GM19328 (cell line): ENCODE data around the gene RBM22.

ENCODE experiments used
- ATAC-seq: cut with Tn5 transposase; IDR thresholded peaks from one replicate; pipeline ENCODE4 v1.9.1; 2021; ENCODE audit warnings: mild to moderate bottlenecking, moderate library complexity; ENCODE audit not compliant: unreplicated experiment

The RBM22 gene

GRCh38 chr5:150672884-150673275 lies 28.0 kb downstream of the RBM22 start:
- ATAC-seq: no peak

DNA sequence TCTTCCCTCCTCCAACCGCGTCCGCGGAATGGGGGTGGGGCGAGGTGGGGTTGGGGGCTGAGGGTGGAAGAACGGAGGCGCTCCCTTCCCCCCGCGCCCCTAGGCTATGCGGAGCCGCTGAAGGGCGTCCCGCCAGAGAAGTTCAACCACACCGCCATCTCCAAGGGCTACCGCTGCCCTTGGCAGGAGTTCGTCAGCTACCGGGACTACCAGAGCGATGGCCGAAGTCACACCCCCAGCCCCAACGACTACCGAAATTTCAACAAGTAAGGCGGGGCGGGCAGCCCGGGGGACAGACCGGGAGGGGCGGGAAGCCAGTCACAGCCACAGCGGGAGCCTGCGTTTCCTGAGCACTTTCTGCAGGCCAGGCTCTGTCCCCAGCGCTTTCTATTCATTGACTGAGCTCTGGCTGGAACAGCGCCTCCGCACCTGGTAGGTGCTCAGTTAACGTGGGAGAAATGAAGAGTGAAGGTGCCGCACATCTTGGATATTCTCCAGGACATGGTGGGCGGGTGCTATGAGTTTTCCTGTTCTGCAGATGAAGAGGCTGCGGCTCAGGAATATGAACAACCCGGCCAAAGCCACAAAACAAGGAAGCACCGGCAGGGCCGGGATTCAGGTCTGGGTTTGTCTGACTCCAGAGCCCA lies 28.5 kb downstream of the RBM22 start:
- no peak for ATAC-seq

DNA sequence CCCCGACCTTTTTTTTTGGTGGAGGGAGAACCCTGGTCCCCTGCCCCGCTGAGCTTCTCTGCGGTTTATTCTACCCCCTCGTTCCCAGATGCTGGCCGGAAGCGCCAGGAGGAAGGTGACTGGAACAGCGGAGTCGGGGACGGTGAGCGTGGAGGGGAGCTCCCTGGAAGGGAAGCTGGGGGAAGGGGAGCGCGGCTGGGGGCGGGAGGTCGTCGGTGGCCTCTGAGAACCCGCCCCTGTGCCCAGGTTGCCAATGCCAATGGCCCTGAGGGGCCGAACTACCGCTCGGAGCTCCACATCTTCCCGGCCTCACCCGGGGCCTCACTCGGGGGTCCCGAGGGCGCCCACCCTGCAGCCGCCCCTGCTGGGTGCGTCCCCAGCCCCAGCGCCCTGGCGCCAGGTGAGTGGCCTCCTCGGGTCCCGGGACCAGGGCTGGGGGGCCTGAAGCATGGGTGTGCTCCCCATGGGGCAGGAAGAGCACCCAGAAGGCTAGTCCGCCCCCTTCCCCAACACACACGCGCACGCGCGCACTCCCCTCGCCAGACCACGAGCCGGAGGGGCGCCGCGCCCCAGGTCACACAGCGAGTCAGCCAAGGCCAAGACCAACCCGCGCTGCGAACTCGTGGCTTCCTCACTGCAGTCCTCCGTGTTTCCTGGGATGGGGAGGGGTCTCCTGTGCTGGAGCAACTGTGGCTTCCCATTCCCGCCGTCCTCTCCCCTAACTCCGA lies 29.2 kb downstream of the RBM22 start:
- no peak for ATAC-seq

DNA sequence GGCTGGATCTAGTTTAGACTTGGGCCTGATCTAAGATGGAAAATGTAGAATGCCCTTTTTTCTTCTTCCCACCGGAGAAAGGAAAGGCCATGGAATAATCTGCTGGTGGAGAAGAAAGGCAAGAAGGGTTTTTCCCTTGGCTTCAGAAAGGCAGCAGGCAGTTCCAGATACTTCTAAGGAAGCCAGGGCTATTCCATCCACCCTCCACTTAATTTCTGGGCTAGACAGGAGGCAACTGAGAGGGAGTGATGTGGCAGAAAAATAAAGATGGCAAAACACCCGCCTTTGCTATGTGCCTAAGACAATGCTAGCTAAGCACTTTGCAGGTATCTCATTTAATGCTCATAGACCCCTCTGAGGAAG lies 29.9 kb downstream of the RBM22 start:
- no peak for ATAC-seq

DNA sequence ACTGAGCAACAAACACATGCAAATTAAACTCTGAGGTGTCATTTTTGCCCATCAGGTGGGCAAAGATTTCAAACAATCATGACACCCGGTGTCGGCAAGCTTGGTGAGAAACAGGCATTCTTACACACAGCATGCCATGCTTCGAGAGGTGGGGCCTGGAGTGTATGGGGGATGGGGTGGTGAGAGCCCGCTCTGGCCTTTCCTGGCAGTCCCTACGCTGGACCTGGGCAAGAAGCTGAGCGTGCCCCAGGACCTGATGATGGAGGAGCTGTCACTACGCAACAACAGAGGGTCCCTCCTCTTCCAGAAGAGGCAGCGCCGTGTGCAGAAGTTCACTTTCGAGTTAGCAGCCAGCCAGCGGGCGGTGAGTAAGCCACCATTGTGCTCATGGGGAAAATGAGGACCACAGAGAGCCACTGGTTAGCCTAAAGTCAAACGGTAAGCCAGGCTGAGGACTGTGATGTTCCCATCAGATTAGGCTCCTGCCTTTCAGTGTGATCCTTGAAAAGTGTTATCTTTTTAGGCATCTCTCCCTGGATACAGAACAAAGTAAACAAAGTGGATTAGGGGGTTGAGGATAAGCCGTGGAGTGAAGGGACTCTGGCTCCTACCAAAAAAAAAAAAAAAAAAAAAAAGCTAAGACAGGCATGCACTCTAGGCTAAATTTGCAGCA lies 30.5 kb downstream of the RBM22 start:
- ATAC-seq: no peak

GRCh38 chr5:150665044-150665443 lies 35.8 kb downstream of the RBM22 start:
- ATAC-seq: no peak

- no peak for ATAC-seq
Observed at GRCh38 chr5:150663936-150664335, 36.9 kb downstream of the RBM22 start.

DNA sequence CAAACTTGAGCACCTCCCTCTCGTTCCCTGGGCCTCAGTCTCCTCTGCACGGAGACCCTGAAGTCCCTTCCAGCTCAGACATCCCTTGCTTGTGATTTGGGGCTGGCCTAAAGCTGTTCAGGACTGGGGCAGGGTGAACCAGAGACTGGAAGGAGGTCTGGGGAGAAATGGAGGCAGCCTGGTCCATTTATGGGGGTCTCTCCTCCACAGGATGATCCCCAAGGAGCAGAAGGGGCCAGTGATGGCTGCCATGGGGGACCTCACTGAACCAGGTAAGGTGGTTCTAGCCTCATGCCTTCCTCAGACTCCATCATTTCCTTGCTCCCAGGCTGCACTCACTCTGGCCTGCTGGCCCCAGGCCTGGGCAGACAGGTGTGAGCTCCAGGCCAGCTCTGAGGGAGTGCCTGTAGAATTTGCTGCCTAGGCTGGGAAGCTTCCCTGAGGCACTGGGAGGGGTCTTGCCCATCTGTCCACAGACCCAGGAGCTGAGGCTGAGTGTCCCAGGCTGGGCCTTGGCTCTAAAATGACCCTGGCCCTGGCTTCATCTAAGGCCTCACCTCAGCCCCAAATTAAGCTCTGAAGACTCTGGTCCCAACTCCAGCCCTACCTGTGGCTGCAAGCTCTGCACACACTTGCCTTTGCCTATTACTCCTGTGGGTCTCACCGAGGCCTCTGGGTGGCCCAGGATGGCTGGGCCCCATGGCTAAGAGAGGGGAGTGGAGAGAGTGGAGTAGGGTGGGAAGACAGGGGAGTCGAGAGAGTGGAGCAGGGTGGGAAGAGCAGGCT lies 37.9 kb downstream of the RBM22 start:
- no peak for ATAC-seq

DNA sequence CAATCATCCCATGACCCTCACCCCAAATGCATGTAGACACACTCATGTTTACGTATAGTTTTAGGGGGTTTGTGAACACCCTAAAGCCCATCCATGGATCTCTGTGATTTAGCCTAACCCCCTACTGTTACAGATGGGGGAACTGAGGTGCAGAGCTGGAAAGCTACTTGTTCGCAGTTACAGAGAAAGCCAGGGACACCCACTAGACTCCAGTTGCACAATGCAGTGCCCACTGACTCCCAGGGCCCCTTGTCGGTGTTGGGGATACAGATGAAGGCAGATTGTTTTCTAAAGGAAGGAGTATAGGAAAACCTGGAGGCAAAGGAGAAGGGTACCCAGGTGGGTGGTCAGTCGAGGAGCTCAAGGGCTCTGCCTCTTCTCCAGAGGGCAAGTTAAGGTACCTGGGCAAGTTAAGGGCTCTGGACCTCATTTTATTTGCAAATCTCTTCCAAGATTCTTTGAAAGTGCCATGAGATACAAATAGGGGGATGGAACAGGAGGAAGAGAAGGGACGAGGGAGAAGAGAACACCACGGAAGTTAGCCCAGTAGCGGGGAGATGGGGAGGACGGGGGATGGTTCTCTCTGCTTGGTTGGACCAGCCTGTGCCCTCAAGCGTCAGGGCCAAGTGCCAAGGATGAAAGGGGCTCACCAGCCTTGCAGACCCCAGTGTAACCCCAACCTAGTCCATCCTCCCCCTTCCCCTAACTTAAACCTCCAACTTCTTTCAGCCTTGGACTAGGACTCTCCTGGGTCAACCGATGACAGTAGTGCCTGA lies 38.9 kb downstream of the RBM22 start:
- no peak for ATAC-seq

DNA sequence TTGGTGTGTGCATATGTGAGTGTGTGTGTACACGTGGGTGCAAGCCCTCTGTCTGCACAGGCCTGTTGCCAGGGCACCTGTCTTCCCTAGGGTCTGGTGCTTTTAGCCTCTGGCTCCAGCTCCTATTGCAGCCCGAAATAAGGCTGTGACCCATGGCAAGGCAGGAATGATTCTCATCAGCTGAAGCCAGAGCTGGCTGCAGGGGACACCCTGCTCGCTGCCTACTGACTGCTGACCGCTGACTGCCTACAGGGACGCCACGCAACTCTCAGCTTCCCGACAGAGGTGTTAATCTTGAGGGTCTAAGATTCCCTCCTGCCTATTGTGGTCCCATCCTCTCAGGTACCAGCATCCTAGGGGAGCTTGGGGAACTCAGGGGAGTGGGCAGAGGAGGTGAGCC lies 39.8 kb downstream of the RBM22 start, which contains the start of gene MYOZ3:
MYOZ3 (plus strand) TSS at position 166 of the 400 bp plus-strand sequence. CDS start 1,691 bp downstream, outside the sequence.
- no peak for ATAC-seq

DNA sequence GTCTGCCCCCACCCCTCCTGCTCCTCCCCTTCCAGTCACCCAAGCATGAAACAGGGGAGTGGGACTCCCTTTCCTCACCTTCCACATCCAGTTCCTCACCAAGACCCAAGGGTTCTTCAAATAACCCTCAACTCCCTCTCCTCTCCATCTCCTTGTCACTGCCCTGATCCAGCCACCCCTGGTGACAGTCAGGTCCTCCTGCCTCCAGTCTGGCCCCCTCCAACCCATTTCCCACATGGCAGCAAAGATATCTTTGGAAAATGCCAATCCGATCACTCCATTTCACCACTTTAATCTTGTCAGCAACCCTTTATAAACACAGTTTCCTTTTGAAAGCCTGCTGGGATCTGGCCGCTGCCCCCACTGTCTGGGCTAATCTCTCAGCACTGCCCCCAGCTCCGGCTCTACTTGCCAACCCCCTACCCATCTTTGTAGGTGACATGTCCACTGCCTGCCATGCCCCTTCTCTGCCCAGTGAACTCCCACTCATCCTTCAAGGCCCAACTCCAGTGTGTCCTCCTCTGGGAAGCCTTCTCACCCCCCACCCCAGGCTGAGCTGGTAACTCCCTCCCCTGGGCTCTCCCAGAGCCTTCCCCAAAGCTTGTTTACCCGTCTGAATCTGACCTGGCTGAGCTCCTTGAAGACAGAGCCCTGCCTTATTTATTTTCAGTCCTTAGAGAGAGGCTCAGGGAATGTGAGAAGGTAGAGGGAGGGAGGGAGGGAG lies 40.6 kb downstream of the RBM22 start:
- no peak for ATAC-seq

- ATAC-seq: no peak
Observed at GRCh38 chr5:150659360-150660107, 41.3 kb downstream of the RBM22 start.

GRCh38 chr5:150658699-150659265 lies 42.1 kb downstream of the RBM22 start:
- no peak for ATAC-seq

GRCh38 chr5:150658121-150658520 lies 42.7 kb downstream of the RBM22 start:
- no peak for ATAC-seq

DNA sequence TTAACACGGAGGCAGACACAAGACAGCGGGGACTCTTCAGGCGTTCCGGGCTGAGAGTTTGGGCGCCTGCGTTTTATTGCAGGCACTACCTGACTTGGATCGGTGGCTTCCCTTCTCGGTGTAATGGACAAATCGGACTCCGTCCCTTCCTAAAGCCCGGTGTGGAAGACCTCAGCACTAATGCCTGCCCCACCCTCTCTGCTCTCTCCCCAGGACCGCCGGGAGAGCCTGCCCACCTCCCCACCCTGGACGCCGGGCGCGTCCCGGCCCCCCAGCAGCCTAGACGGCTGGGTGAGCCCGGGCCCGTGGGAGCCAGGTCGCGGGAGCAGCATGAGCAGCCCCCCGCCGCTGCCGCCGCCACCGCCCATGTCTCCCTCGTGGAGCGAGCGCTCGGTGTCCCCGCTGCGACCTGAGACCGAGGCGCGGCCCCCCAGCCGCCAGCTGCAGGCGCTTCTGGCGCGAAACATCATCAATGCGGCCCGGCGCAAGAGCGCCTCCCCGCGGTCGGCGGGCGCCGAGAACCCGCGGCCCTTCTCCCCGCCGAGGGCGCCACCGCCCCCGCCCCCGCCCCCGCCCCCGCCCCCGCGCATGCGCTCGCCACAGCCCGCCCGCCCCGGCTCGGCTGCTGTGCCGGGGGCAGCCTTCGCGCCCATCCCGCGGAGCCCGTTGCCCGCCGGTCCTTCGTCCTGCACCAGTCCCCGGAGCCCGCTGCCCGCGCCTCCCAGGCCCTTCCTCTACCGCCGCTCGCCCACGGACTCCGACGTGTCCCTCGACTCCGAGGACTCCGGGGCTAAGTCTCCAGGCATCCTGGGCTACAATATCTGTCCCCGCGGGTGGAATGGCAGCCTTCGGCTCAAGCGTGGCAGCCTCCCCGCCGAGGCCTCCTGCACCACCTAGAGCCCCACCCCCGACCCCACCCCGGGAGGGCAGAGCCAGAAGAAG lies 44.4 kb downstream of the RBM22 start:
- peak; percentile 55 for ATAC-seq

DNA sequence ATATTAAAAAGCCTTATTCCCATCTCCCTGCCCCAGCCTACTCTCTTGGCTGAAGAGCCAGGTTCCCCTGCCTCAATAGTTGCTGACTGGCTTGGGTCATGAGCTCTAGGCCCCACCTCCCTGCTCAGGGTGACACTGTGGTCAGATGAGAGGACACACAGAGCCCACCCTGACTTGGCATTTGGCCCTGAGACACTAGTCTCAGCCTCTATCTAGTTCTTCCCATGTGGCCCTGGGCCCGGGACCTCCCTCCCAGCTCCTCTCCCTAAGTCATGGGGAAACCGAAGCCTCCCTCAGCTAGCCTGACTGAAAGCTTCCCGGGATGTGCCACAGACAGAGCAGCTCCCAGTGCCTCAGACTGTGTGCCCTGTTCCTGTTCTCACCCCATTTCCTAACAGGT lies 45.6 kb downstream of the RBM22 start:
- ATAC-seq: no peak

- no peak for ATAC-seq
Observed at GRCh38 chr5:150653762-150654556, 46.9 kb downstream of the RBM22 start.
